AG09319 (cell line): ENCODE results near the gene CLPTM1L.
"Not testable (repeated sequence)": the region's sequence is repeated elsewhere in the genome, so short reads cannot be mapped to it uniquely, and the experiment has no call there.

Experiments
- DNase-seq: peaks from one replicate; pipeline ENCODE4 v3.0.0-alpha.2; 2010; ENCODE audit warnings: low read depth; ENCODE audit errors: extremely low read depth
- TF ChIP-seq, protein P1 (sequence below): IDR thresholded peaks from 2 replicates; pipeline ENCODE4 v1.5.1; 2011; ENCODE audit warnings: low read depth, mild to moderate bottlenecking, inconsistent platforms, low read length, moderate library complexity

Gene CLPTM1L

DNA sequence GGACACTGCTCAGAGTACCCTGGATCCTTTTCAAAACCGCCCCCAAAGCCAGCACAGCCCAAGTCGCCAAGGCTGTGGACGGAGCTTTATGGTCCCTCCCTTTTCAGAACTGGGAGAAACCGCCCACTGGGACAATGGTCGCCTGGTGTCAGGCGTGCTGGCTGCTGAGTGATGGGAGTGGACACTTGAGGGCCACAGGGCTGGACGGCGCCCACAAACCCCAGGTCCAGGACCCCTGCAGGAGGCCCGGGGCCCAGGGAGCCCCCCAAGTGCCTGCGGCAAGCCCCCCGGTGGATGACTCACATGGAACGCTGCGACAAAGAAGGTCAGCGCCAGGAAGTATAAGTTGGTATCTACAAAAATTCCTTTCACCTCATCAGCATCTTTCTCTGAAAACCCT lies 10.9 kb downstream of the CLPTM1L start:
- DNase-seq: no peak
- TF ChIP-seq, protein P1, sequence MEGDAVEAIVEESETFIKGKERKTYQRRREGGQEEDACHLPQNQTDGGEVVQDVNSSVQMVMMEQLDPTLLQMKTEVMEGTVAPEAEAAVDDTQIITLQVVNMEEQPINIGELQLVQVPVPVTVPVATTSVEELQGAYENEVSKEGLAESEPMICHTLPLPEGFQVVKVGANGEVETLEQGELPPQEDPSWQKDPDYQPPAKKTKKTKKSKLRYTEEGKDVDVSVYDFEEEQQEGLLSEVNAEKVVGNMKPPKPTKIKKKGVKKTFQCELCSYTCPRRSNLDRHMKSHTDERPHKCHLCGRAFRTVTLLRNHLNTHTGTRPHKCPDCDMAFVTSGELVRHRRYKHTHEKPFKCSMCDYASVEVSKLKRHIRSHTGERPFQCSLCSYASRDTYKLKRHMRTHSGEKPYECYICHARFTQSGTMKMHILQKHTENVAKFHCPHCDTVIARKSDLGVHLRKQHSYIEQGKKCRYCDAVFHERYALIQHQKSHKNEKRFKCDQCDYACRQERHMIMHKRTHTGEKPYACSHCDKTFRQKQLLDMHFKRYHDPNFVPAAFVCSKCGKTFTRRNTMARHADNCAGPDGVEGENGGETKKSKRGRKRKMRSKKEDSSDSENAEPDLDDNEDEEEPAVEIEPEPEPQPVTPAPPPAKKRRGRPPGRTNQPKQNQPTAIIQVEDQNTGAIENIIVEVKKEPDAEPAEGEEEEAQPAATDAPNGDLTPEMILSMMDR: no peak

DNA sequence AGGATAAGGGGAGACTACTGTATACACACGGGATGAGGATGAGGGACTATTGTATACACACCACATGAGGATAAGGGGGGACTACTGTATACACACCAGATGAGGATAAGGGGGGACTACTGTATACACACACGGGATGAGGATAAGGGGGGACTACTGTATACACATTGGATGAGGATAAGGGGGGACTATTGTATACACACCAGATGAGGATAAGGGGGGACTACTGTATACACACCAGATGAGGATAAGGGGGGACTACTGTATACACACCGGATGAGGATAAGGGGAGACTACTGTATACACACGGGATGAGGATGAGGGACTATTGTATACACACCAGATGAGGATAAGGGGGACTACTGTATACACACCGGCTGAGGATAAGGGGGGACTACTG lies 11.6 kb downstream of the CLPTM1L start:
- not testable (repeated sequence) for DNase-seq

DNA sequence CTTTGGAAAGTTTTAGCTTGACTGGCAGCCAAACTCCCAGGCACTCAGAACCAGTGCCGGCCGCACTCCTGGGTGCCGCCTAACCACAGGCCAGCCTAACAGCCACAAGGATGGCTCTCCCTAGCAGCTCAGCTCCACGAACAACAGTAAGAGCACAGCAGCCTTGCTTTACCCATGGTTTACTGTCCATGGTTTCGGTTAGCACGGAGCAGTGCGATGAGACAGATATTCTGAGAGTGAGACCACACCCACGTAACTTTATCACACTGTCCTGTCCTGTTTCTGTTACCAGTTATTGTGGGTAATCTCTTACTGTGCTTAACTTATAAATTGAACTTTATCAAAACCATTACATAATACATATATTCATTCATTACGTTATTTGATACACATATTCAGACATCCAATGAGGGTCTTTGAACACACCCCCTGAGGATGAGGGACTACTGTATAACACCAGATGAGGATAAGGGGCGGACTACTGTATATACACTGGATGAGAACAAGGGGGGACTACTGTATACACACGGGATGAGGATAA lies 12.4 kb downstream of the CLPTM1L start:
- no peak for DNase-seq
- TF ChIP-seq, protein P1: no peak

GRCh38 chr5:1331861-1332405 lies 13.0 kb downstream of the CLPTM1L start:
- DNase-seq: no peak
- TF ChIP-seq, protein P1: no peak

DNA sequence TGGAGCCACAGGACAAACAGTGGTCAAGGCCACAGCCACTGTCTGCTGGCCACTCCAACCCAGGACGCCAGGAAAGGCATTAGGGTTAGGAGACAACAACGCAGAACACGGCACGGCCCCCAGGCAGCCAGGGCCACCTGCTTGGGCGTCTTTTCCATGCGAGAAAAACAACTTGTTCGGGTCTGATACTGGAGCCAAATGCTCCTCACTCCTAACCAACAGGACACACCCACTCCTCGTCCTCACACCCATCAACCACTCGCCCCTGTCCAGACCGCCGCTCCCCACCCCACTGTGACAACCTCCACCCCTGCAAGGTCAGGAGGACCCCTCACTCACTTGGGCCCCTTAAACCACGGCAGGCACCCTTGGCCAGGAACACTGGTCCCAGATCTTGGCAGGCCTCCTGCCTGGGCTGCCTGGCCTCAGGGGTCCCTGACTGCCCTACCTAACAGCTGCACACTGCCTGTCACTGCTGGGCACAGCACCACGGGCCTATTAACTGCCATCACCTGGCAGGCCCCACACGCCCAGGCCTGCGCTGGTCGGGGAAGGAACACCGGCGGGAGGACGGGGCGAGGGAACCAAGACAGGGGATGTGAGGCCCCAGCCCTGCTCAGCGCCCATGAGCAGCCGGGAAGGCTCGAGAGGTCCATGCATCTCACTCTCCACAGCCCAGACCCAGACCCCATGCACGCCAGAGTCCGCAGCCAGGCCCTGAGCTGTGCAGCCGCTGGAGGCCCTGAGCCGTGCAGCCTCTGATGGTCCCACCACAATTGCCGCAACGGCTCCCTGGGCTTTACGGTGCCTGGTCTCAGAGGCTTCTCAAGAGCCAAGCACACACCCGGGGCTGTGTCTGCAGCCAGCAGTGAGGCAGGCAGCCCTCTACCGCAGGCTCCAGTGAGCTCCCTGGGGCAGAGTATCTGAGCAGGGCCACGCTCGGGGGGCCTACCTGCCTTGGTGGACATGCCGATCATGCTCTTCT lies 13.8 kb downstream of the CLPTM1L start:
- DNase-seq: no peak
- TF ChIP-seq, protein P1: no peak

DNA sequence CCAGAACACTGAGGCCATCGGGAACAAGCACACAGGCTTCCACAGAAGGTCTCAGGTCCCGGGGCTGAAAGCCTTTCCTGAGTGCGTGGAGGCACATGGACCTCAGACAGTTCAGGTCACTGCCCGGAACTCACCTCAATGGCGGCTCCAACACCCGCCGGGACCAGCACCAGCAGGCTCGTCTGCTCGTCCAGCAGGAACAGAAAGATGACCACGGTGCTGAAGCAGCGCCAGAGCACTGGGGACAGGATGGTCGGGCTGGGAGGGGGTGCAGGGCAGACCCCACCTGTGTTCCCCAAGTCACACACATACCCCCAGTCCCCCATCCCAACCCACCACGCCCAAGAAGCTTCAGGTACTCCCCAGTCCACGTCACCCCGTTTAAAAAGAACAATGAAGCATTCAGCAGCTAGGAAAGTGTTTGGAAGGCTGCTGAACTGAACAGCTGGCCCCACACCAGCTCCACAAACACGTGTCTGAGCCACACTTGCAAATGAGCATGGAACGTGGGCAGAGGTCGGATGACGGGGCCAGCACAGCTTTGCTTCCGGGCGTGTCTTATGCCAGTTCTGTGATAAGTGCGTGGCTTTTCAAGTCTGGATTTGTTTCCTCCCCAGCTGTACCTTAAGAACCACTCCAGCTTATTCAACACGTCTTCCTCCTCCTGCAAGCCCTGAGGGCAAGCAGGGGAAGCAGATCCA lies 14.6 kb downstream of the CLPTM1L start:
- DNase-seq: no peak
- TF ChIP-seq, protein P1: no peak

DNA sequence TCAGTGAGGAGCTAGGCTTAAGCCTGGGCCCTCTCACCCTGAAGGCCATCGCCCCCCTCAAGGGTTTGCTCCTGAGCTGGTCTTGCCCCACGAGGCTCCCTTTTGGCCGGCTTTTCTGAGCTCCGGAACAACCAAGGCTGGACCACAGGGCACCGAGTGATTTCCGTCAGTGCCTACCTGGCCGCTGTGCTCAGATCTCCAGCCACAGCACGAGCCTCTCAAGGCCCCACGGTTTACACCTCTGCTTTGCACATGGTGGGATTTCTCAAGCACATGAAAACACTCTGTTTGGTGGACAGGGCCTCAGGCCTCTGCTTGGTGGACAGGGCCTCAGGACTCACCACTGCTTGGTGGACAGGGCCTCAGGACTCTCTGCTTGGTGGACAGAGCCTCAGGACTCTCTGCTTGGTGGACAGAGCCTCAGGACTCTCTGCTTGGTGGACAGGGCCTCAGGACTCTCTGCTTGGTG lies 15.8 kb downstream of the CLPTM1L start:
- no peak for DNase-seq
- TF ChIP-seq, protein P1: no peak

DNA sequence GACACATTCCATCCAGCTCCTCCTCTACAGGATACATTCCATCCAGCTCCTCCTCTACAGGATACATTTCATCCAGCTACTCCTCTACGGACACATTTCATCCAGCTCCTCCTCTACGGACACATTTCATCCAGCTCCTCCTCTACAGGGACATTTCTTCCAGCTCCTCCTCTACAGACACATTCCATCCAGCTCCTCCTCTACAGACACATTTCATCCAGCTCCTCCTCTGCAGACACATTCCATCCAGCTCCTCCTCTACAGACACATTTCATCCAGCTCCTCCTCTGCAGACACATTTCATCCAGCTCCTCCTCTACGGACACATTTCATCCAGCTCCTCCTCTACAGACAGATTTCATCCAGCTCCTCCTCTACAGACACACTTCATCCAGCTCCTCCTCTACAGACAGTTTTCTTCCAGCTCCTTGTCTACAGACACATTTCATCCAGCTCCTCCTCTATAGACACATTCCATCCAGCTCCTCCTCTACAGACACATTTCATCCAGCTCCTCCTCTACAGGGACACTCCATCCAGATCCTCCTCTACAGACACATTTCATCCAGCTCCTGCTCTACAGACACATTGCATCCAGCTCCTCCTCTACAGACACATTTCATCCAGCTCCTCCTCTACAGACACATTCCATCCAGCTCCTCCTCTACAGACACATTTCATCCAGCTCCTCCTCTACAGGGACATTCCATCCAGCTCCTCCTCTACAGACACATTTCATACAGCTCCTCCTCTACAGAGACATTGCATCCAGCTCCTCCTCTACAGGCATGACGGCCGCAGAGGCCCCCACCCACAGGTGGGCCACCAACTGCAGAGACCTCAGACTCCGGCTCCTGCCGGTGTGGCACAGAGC lies 16.4 kb downstream of the CLPTM1L start:
- not testable (repeated sequence) for DNase-seq

- not testable (repeated sequence) for DNase-seq
Measured at GRCh38 chr5:1326901-1327756, 17.8 kb downstream of the CLPTM1L start.

DNA sequence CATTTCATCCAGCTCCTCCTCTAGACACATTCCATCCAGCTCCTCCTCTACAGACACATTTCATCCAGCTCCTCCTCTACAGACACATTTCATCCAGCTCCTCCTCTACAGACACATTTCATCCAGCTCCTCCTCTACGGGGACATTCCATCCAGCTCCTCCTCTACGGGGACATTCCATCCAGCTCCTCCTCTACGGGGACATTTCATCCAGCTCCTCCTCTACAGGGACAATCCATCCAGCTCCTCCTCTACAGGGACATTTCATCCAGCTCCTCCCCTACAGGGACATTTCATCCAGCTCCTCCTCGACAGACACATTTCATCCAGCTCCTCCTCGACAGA lies 18.4 kb downstream of the CLPTM1L start:
- DNase-seq: not testable (repeated sequence)
